Posterior cingulate gyrus (tissue), 11 donors: ENCODE measurements around the gene CCR2.
"Not testable (repeated sequence)": the region's sequence is repeated elsewhere in the genome, so short reads cannot be mapped to it uniquely, and the experiment has no call there.

ENCODE experiments used
- DNase-seq, 10 donors: peaks; one replicate each; pipeline versions ENCODE4 v3.0.0 to v3.0.0-alpha.2; 2020 to 2021; ENCODE audit warnings: mixed read lengths in 3 of 10
- intact Hi-C: fragments of 100-400 bp; cut with DNase I; formaldehyde crosslinking; loops from one replicate; pipeline ENCODE4 v1.15.1; 2023

Gene CCR2

DNA sequence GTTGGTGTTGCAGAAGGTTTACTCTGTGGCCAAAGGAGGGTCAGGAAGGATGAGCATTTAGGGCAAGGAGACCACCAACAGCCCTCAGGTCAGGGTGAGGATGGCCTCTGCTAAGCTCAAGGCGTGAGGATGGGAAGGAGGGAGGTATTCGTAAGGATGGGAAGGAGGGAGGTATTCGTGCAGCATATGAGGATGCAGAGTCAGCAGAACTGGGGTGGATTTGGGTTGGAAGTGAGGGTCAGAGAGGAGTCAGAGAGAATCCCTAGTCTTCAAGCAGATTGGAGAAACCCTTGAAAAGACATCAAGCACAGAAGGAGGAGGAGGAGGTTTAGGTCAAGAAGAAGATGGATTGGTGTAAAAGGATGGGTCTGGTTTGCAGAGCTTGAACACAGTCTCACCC is 20.8 kb downstream of the CCR2 start:
- intact Hi-C loops = loop anchor here (5.0 to 10.0 kb wide), 4 partner anchors 80 to 440 kb away; no protein-coding TSS in a partner anchor
- DNase-seq = no peak

DNA sequence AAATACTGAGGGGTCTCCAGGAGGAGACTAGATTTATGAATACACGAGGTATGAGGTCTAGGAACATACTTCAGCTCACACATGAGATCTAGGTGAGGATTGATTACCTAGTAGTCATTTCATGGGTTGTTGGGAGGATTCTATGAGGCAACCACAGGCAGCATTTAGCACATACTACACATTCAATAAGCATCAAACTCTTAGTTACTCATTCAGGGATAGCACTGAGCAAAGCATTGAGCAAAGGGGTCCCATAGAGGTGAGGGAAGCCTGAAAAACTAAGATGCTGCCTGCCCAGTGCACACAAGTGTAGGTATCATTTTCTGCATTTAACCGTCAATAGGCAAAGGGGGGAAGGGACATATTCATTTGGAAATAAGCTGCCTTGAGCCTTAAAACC is 21.3 kb downstream of the CCR2 start:
- intact Hi-C loops = loop anchor here (10.0 kb wide), 3 partner anchors 80 to 440 kb away; no protein-coding TSS in a partner anchor
- no peak for DNase-seq

- intact Hi-C loops = loop anchor here (10.0 kb wide), 3 partner anchors 81 to 441 kb away; no protein-coding TSS in a partner anchor
These were observed 21.9 kb downstream of the CCR2 start for GRCh38 chr3:46375814-46376213.

GRCh38 chr3:46378426-46378942 is 24.6 kb downstream of the CCR2 start:
- intact Hi-C loops = loop anchor here (10.0 kb wide), 3 partner anchors 84 to 444 kb away; no protein-coding TSS in a partner anchor
- peak; percentile 49 to 95 (median 72) for DNase-seq

More at GRCh38 chr3:46375814-46376213, 21.9 kb downstream of the CCR2 start:
- DNase-seq = no peak

- intact Hi-C loops = no loop called here
- DNase-seq = no peak
These were observed 26.7 kb downstream of the CCR2 start for GRCh38 chr3:46380471-46381221.

DNA sequence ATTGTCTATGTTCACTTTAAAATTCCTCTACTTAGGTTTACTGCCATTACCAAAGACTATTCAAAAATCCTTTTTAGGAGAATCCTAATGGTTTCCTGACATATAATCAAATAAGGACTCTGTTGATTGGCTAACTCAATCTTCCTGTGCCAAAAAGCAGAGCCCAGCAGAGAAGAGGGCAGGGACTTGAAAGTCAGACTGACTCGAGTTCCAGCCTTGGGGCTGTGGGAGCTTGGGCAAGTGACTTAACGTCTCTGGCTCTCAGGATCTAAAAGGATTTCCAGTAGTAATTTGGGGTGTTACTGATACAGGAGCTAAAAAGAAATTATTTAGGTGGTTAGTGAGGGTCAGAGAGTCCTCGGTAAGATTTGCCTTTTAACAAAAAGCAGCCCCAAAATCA is 27.7 kb downstream of the CCR2 start:
- intact Hi-C loops = no loop called here
- no peak for DNase-seq

- no peak for DNase-seq
- intact Hi-C loops = no loop called here
These were observed 29.5 kb downstream of the CCR2 start for GRCh38 chr3:46383211-46383950.

DNA sequence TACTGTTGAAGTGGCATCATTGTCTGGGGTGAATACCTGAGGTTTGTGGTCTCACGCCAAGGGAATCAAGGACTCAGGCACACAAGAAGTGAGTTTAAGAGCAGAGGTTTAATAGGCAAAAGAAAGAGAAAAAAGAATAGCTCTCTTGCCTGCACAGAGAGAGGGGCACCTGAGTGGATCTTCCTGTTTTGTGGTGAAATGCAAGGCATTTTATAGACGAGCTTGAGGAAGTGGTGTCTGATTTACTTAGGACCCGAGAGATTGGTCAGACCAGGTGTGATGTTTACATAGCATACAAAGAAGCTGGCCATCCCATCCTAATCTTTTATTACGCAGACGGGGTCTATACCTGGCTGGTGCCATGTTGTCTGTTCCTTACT is 30.0 kb downstream of the CCR2 start:
- DNase-seq = no peak
- intact Hi-C loops = no loop called here

DNA sequence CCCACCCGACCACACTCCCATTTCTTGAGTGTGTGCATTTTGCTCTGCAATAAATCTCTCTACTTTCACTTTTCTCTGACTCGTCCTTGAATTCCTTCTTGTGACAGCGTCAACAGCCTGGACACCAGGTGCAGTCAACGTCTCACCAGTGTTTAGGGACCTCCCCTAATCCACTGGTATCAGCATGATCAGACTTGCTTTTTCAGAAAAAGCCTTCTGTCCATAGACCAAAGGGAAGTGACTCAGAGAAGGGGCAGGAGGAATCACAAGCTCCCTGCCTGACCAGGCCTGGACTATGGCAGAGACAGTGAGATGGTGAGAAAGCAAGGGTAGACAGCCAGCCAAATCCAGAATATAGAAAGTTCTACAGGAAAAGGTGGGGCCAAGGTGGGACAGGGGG is 32.3 kb downstream of the CCR2 start:
- intact Hi-C loops = no loop called here
- no peak for DNase-seq

GRCh38 chr3:46388847-46389246 is 34.9 kb downstream of the CCR2 start:
- DNase-seq, intact Hi-C loops: not testable (repeated sequence)

DNA sequence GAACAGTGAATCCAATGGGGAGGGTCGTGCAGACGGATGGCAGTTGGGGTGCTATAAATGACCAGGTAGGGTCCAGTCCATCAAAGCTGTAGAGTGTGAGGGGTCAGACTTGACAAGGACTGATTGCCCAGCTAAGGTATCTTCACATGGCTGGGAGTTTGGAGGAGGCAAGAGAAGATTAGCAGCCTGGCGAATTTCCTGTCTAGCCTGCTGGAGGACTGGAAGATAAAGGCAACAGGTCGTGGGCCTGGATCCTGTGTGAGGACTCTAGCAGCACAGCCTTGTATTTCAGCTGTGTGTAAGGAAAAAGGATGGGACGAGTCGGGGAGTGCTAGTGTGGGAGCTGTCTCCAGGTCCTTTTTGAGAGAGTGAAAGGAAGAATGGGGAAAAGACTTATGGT is 35.4 kb downstream of the CCR2 start:
- intact Hi-C loops = no loop called here
- DNase-seq = no peak

- intact Hi-C loops, DNase-seq: not testable (repeated sequence)
These were observed 37.6 kb downstream of the CCR2 start for GRCh38 chr3:46391526-46391925.

GRCh38 chr3:46393011-46393410 is 39.1 kb downstream of the CCR2 start:
- no peak for DNase-seq
- intact Hi-C loops = no loop called here

DNA sequence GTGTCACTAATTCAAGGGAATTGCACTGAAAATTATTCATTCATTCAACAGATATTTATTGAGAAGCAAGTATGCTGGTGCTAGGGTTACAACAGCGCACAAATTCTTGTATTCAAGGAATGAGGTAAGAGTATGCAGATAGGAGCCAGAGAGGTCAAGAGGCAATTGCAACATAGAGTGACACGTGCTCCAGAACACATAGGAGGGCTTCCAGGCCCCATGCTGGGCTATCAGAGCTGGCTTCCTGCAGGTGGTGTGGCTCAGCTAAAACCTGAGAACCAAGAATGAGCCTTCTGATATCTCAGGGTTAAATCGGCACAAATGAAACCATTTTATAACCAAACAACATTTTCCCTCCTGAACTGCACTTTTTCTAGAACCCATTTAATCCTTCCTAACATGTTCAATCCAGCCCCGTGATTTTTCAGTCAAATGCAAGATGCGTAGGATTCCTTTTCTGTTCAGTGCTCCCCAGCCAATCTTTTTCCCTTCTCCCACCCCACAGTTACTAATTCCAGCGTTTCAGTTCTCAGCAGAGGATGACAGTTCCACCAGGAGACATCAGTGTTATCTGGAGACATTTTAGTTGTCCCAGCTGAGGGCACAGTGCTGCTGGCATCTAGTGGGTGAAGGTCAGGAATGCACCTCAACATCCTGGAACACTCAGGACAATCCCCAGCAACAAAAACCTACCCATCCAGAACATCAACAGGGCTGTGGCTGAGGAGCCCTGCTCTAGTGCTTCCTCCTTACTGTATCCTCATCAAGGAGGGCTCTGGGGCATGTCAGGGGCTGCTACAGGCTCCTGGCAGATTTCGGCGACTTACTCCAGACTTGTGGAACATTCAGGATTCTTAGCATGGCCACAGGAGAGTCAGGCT is 39.9 kb downstream of the CCR2 start:
- intact Hi-C loops = no loop called here
- DNase-seq = no peak

DNA sequence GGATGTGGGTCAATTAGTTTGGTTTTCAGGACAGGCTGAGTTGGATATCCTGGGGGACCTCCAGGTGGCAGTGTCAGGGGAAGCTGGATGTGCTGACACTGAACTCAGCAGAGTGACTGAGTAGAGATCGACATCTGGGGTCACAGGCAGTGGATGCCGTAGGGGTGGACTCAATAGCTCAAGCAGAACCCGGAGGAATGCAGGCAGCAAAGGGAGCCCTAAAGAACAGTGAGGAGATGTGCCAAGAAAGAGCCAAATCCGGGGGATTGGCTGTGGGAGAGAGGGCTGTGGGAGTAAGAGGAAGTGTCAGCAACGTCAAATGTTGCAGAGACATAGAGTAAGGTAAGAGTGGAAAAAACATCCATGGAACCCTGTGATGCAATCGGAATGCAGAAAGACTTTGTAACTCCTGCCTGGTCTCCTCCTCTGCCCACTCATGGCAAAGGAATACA is 41.3 kb downstream of the CCR2 start:
- DNase-seq = no peak
- intact Hi-C loops = no loop called here

GRCh38 chr3:46395766-46396530 is 42.0 kb downstream of the CCR2 start:
- no peak for DNase-seq

DNA sequence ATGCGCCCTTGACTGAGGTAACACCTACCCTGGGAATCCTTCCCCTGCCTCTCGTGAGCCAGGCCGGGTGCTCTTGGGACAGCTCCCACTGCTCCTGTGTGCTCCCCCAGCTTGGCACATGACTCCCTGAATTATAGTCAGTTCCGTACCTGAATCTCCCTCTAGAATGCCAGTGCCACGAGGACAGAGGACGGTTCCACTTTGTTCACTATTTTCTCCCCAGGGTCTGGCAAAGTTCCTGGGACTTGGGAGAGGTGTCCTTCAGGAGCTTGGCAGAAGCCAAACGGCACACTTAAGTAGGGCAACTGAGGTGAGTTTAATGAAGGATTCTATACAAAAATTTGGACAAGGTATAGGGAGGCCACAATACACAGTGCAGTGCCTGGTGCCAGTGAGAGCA is 43.2 kb downstream of the CCR2 start:
- intact Hi-C loops = no loop called here
- DNase-seq = no peak

More at GRCh38 chr3:46395766-46396530, 42.0 kb downstream of the CCR2 start:
- intact Hi-C loops = no loop called here

DNA sequence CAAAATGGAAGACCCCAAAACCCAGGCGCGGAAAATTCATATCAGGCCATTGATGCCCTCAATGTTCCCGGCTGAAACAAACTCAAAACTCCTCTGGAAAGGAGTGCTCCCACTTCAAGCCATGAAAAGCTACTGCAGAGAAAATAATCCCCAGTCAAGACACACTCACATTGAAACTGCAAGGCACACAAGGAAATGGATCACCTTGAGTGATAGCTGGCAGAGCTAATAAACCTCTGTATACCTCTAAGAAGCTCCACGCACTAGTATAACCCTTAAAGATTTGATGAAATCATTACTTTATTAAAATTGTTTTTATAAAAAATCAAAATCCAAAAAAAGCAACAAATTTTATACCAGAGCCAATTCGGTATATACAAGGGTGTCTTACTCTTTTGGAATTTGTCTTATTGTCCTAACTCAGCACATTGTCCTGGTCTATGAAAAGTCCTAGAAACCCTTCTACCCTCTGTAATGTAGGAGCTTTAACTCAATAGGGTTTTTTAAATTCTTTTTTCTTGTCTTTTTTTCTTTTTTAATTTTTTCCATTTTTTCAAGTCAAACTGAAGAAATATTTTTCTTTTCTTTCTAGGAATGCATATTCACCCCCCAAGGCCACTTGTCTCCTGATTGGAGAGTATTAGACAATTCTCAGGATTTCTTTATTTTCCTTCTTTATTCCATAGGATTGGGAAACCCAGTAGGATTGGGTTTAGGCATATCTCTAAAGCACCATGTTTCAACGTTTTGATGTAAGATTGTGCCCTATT is 44.5 kb downstream of the CCR2 start:
- intact Hi-C loops = no loop called here
- no peak for DNase-seq

GRCh38 chr3:46399098-46399497 is 45.2 kb downstream of the CCR2 start:
- intact Hi-C loops = no loop called here
- DNase-seq = no peak
